Measurements from ENCODE around the gene LZTR1.

The LZTR1 gene

GRCh38 chr22:20983081-20983771 is 1.1 kb downstream of the LZTR1 start:
- no peak for DNase-seq

GRCh38 chr22:20985720-20986119 is 3.6 kb downstream of the LZTR1 start:
- no peak for DNase-seq

GRCh38 chr22:20986365-20986764 is 4.3 kb downstream of the LZTR1 start:
- DNase-seq, result no peak

- DNase-seq, result no peak
These were observed 5.3 kb downstream of the LZTR1 start for GRCh38 chr22:20987375-20987774.

GRCh38 chr22:20988573-20989322 is 6.7 kb downstream of the LZTR1 start:
- DNase-seq, result no peak

GRCh38 chr22:20989323-20990138 is 7.4 kb downstream of the LZTR1 start:
- no peak for DNase-seq

GRCh38 chr22:20990184-20991180 is 8.4 kb downstream of the LZTR1 start:
- DNase-seq, result no peak

GRCh38 chr22:20991252-20992055 is 9.4 kb downstream of the LZTR1 start:
- no peak for DNase-seq

GRCh38 chr22:20992056-20992442 is 10.0 kb downstream of the LZTR1 start:
- DNase-seq, result no peak

GRCh38 chr22:20992456-20993303 is 10.6 kb downstream of the LZTR1 start:
- DNase-seq, result no peak

GRCh38 chr22:20993304-20994127 is 11.4 kb downstream of the LZTR1 start:
- no peak for DNase-seq

GRCh38 chr22:20994128-20994901 is 12.2 kb downstream of the LZTR1 start:
- DNase-seq, result no peak

GRCh38 chr22:20994902-20995241 is 12.8 kb downstream of the LZTR1 start:
- DNase-seq, result no peak

GRCh38 chr22:20995329-20996030 is 13.4 kb downstream of the LZTR1 start:
- no peak for DNase-seq

- DNase-seq, result no peak
These were observed 13.9 kb downstream of the LZTR1 start for GRCh38 chr22:20996031-20996410.

GRCh38 chr22:20996598-20997535 is 14.8 kb downstream of the LZTR1 start:
- DNase-seq, result no peak

All from suppressor macrophage treated with lipopolysaccharide for 1 hour (primary cell).